A549 (cell line): ENCODE data around the gene ZGPAT. TPM values are rescaled to one million over a fixed set of nuclear protein-coding genes. Genes with fewer than 3 reads are reported as not detected.
"Not testable (repeated sequence)": the region's sequence is repeated elsewhere in the genome, so short reads cannot be mapped to it uniquely, and the experiment has no call there.

Experiments used
- ATAC-seq, 2 experiments: fragments of 200-7000 bp in 1 of 2; fragments of >200 bp in 1 of 2; cut with Nextera tagmentation in 1 of 2; cut with Tn5 transposase in 1 of 2; 3 replicates each; pipeline versions ENCODE4 v1.8.0 to v1.9.1; 2018 to 2020; ENCODE audit warnings: mild to moderate bottlenecking in 1 of 2, moderate library complexity in 1 of 2
- CTCF ChIA-PET: fragments of 300-600 bp; sonication (Branson Sonifier 250); formaldehyde crosslinking; extraction: SDS; loops from one replicate; lab custom pipeline; 2021; ENCODE audit warnings: antibody characterized with exemption, inconsistent platforms; lab: Yijun Ruan, JAX
- POLR2A ChIA-PET: fragments of 350-600 bp; formaldehyde crosslinking; extraction: SDS; loops from one replicate; lab custom pipeline; 2021; ENCODE audit warnings: antibody characterized with exemption, inconsistent platforms; lab: Yijun Ruan, JAX
- DNase-seq, 2 experiments: peaks; one replicate each; pipeline versions ENCODE4 v3.0.0 to v3.0.0-alpha.2; 2011 to 2016; ENCODE audit warnings: low read depth in 1 of 2, low spot score in 1 of 2
- FAIRE-seq: peaks from 2 replicates; lab custom pipeline; 2011; peaks lifted over from hg19 to GRCh38; lab: Jason Lieb, UNC
- H3K27ac ChIP-seq, 2 experiments: fragments of >200 bp; sonication (Bioruptor Twin); formaldehyde crosslinking; 3 replicates each; pipeline ENCODE4 v1.5.1; 2016 to 2017
- H3K4me1 ChIP-seq: fragments of >200 bp; sonication (Bioruptor Twin); formaldehyde crosslinking; 3 replicates; pipeline ENCODE4 v1.6.1; 2016
- H3K4me2 ChIP-seq: fragments of >200 bp; sonication (Bioruptor Twin); formaldehyde crosslinking; 3 replicates; pipeline ENCODE4 v1.6.1; 2016
- H3K4me3 ChIP-seq: fragments of >200 bp; sonication (Bioruptor Twin); formaldehyde crosslinking; 3 replicates; pipeline ENCODE4 v1.5.1; 2016
- H3K9me3 ChIP-seq: fragments of >200 bp; sonication (Bioruptor Twin); formaldehyde crosslinking; 3 replicates; pipeline ENCODE4 v1.6.1; 2016
- ATOH8 ChIP-seq: fragments of 250-450 bp; sonication (Bioruptor Pico); IDR thresholded peaks from 2 replicates; pipeline ENCODE4 v1.5.0; 2020; ENCODE audit warnings: low read depth, mild to moderate bottlenecking, moderate library complexity
- BHLHE40 ChIP-seq: IDR thresholded peaks from 2 replicates; pipeline ENCODE4 v1.6.1; 2012; ENCODE audit warnings: low read depth, low read length, inconsistent platforms
- CEBPB ChIP-seq, 2 experiments: fragments of >200 bp in 1 of 2; sonication (Bioruptor Twin) in 1 of 2; formaldehyde crosslinking in 1 of 2; IDR thresholded peaks; 2 replicates each; pipeline ENCODE4 v1.6.1; 2012 to 2016
- CHD2 ChIP-seq: fragments of 150-350 bp; IDR thresholded peaks from 2 replicates; pipeline ENCODE4 v1.6.1; 2014; ENCODE audit warnings: low read length; ENCODE audit not compliant: partially characterized antibody
- E2F6 ChIP-seq: IDR thresholded peaks from 2 replicates; pipeline ENCODE4 v1.6.1; 2012; ENCODE audit warnings: low read depth, borderline replicate concordance
- EHF ChIP-seq: fragments of 250-450 bp; sonication (Bioruptor Pico); IDR thresholded peaks from 2 replicates; pipeline ENCODE4 v1.5.0; 2020; ENCODE audit warnings: mild to moderate bottlenecking
- EHMT2 ChIP-seq: fragments of 200-600 bp; sonication (generic); IDR thresholded peaks from 2 replicates; pipeline ENCODE4 v1.6.1; 2016; ENCODE audit warnings: antibody characterized with exemption, low read depth, mild to moderate bottlenecking, moderate library complexity
- ELK1 ChIP-seq: fragments of 150-350 bp; IDR thresholded peaks from 2 replicates; pipeline ENCODE4 v1.6.1; 2014; ENCODE audit warnings: low read depth, mild to moderate bottlenecking, low read length
- ESRRA ChIP-seq: fragments of 150-350 bp; IDR thresholded peaks from 2 replicates; pipeline ENCODE4 v1.6.1; 2014; ENCODE audit warnings: mild to moderate bottlenecking, low read length, borderline replicate concordance
- FOSL2 ChIP-seq, 2 experiments: fragments of 450-650 bp in 1 of 2; fragments of >200 bp in 1 of 2; sonication (Bioruptor Twin) in 1 of 2; formaldehyde crosslinking; IDR thresholded peaks; 2 replicates each; pipeline versions ENCODE4 v1.5.0 to v1.6.1; 2016 to 2020; ENCODE audit warnings: mild to moderate bottlenecking in 1 of 2, moderate library complexity in 1 of 2
- FOXS1 ChIP-seq: fragments of 250-450 bp; sonication (Bioruptor Pico); IDR thresholded peaks from 2 replicates; pipeline ENCODE4 v1.5.0; 2020; ENCODE audit warnings: mild to moderate bottlenecking, moderate library complexity
- HES2 ChIP-seq: fragments of >200 bp; sonication (Bioruptor Twin); formaldehyde crosslinking; IDR thresholded peaks from 2 replicates; pipeline ENCODE4 v1.6.1; 2016
- HEYL ChIP-seq: fragments of 250-450 bp; sonication (Bioruptor Pico); IDR thresholded peaks from 2 replicates; pipeline ENCODE4 v1.8.0; 2021; ENCODE audit warnings: mild to moderate bottlenecking, moderate library complexity
- HOXB13 ChIP-seq: fragments of 250-450 bp; sonication (Bioruptor Pico); IDR thresholded peaks from 2 replicates; pipeline ENCODE4 v1.5.0; 2020; ENCODE audit warnings: low read depth, mild to moderate bottlenecking, moderate library complexity
- JUN ChIP-seq, 2 experiments: fragments of >200 bp; sonication (Bioruptor Twin); formaldehyde crosslinking; IDR thresholded peaks; 2 replicates in 1 of 2; 3 replicates in 1 of 2; pipeline ENCODE4 v1.6.1; 2016 to 2017
- KDM5A ChIP-seq: fragments of 200-600 bp; sonication (generic); IDR thresholded peaks from 2 replicates; pipeline ENCODE4 v1.6.1; 2016; ENCODE audit warnings: antibody characterized with exemption, mild to moderate bottlenecking
- MAFK ChIP-seq: fragments of 450-650 bp; IDR thresholded peaks from 2 replicates; pipeline ENCODE4 v1.6.1; 2014; ENCODE audit not compliant: partially characterized antibody
- MYC ChIP-seq: IDR thresholded peaks from 2 replicates; pipeline ENCODE4 v1.6.1; 2012; ENCODE audit warnings: mild to moderate bottlenecking, inconsistent platforms, low read length, improper control_type of control experiment, borderline replicate concordance
- PHF8 ChIP-seq: fragments of 200-600 bp; sonication (generic); IDR thresholded peaks from 2 replicates; pipeline ENCODE4 v1.6.1; 2016; ENCODE audit warnings: low read depth, mild to moderate bottlenecking, antibody characterized with exemption, moderate library complexity, borderline replicate concordance
- RAD21 ChIP-seq, 2 experiments: fragments of >200 bp in 1 of 2; sonication (Bioruptor Twin) in 1 of 2; formaldehyde crosslinking in 1 of 2; IDR thresholded peaks in 1 of 2; conservative IDR thresholded peaks in 1 of 2; 2 replicates in 1 of 2; 3 replicates in 1 of 2; pipeline ENCODE4 v1.6.1; 2012 to 2018; ENCODE audit warnings: inconsistent platforms in 1 of 2
- RARB ChIP-seq: fragments of 250-450 bp; sonication (Bioruptor Pico); IDR thresholded peaks from 2 replicates; pipeline ENCODE4 v1.8.0; 2021; ENCODE audit warnings: mild to moderate bottlenecking, moderate library complexity
- SMC3 ChIP-seq: fragments of >200 bp; sonication (Bioruptor Twin); formaldehyde crosslinking; IDR thresholded peaks from 3 replicates; pipeline ENCODE4 v1.6.1; 2018; ENCODE audit warnings: inconsistent platforms
- WGBS: methylation state at CpG from one replicate; pipeline ENCODE4 v1.1.6; 2017; ENCODE audit errors: missing lambda C conversion rate; 5-methylcytosine and 5-hydroxymethylcytosine counted together
- polyA plus RNA-seq, 4 experiments: library from polyadenylated mRNA; depleted of rRNA in 3 of 4; stranded (reverse); fragments of >200 nt; fragmentation: RNase III in 1 of 4; extraction: RNeasy Plus Mini Kit Qiagen cat#74134 plus additional on column Dnase treatment in 1 of 4; gene quantifications; 2 replicates in 3 of 4; 3 replicates in 1 of 4; pipeline ENCODE4 v1.2.3, GENCODE V29; 2011 to 2017

The ZGPAT gene
- polyA plus RNA-seq, 2 of the 4 experiments (the other 2 are of a cell fraction) = 9.5 to 23.9 TPM

- FAIRE-seq (no peak), ATAC-seq (no peak), DNase-seq (no peak)
- H3K4me1 ChIP-seq = no peaks in the 10 kb centered on the region
- ChIA-PET POLR2A (interaction anchor here (0.7 kb wide), 1 partner anchor 8 kb away, joined by 4 read pairs; no protein-coding TSS in a partner anchor), CTCF (no interaction called here)
- no peak overlapping the region for H3K4me3 ChIP-seq
- H3K27ac ChIP-seq = no peak overlapping the region
- TF ChIP-seq EHMT2 (no peak), CHD2 (no peak), HEYL (CRISPR knock-in tag) (no peak), EHF (CRISPR knock-in tag) (no peak), ATOH8 (no peak), PHF8 (no peak), RAD21 (conservative IDR thresholded peaks at IDR 0.05 in 1 of 2, IDR thresholded peaks at IDR 0.05 in 1 of 2) (no peak), RARB (CRISPR knock-in tag) (no peak), KDM5A (no peak), E2F6 (no peak), ELK1 (no peak), MYC (no peak), HES2 (no peak), FOSL2 (IDR thresholded peaks at IDR 0.05) (no peak), FOSL2 (CRISPR knock-in tag; IDR thresholded peaks at IDR 0.05) (no peak), FOXS1 (CRISPR knock-in tag) (no peak)
- H3K4me2 ChIP-seq = no peak overlapping the region
- WGBS = 96% methylated on average over 5 of the region's 5 CpGs
- H3K9me3 ChIP-seq = peaks cover 48% of the 10 kb centered on the region
These were observed 7.0 kb downstream of the ZGPAT start for GRCh38 chr20:63714858-63715257.

GRCh38 chr20:63718996-63719395 is 11.2 kb downstream of the ZGPAT start:
- 96% methylated on average over 2 of the region's 2 CpGs for WGBS
- Histone ChIP-seq H3K4me3 (no peak overlapping the region), H3K4me1 (no peaks in the 10 kb centered on the region), H3K27ac (no peak overlapping the region), H3K9me3 (peaks cover 37% of the 10 kb centered on the region), H3K4me2 (no peak overlapping the region)
- no peak for TF ChIP-seq MYC
- TF ChIP-seq HOXB13 (CRISPR knock-in tag) = no peak
- no peak for TF ChIP-seq RARB (CRISPR knock-in tag)
- no peak for TF ChIP-seq CEBPB (IDR thresholded peaks at IDR 0.05)
- TF ChIP-seq SMC3 = no peak
- TF ChIP-seq BHLHE40 = no peak
- no peak for TF ChIP-seq JUN (IDR thresholded peaks at IDR 0.05)
- no peak for TF ChIP-seq FOXS1 (CRISPR knock-in tag)
- TF ChIP-seq EHMT2 = no peak
- no peak for TF ChIP-seq KDM5A
- TF ChIP-seq MAFK = no peak
- TF ChIP-seq ESRRA = no peak
- POLR2A ChIA-PET = no interaction called here
- CTCF ChIA-PET = interaction anchor here (1.0 kb wide), 1 partner anchor 10 kb away, joined by 3 read pairs; no protein-coding TSS in a partner anchor
- no peak for FAIRE-seq
- no peak for ATAC-seq
- DNase-seq = no peak

GRCh38 chr20:63722967-63723622 is 15.3 kb downstream of the ZGPAT start:
- peaks cover 29% of the 10 kb centered on the region; the same call in 2 of the 3 replicates for H3K9me3 ChIP-seq
- 80% methylated on average over 2 of the region's 2 CpGs for WGBS
- H3K4me3 ChIP-seq, H3K27ac ChIP-seq, H3K4me1 ChIP-seq, H3K4me2 ChIP-seq, CTCF ChIA-PET, ATAC-seq, FAIRE-seq, DNase-seq: not testable (repeated sequence)
- POLR2A ChIA-PET = interaction anchor here (0.6 to 1.7 kb wide), 2 partner anchors 8 to 15 kb away, joined by 4 to 6 read pairs; partner anchors contain the start of genes ARFRP1 and ZGPAT

GRCh38 chr20:63730189-63730733 is 22.4 kb downstream of the ZGPAT start:
- ATAC-seq, H3K4me1 ChIP-seq, H3K9me3 ChIP-seq, POLR2A ChIA-PET, H3K27ac ChIP-seq, H3K4me2 ChIP-seq, FAIRE-seq, H3K4me3 ChIP-seq, DNase-seq: not testable (repeated sequence)
- 93% methylated on average over 18 of the region's 18 CpGs for WGBS
- CTCF ChIA-PET = interaction anchor here (0.7 kb wide), 1 partner anchor 45 kb away, joined by 3 read pairs; no protein-coding TSS in a partner anchor
